Urothelium cell line (cell line): ENCODE results near the gene MCC.

Experiments
- DNase-seq: peaks from one replicate; pipeline ENCODE4 v3.0.0; 2011; ENCODE audit warnings: low spot score, mixed read lengths
- FAIRE-seq: peaks from 2 replicates; lab custom pipeline; 2011; peaks lifted over from hg19 to GRCh38; lab: Jason Lieb, UNC

MCC gene

GRCh38 chr5:113255105-113255504 is 233.1 kb downstream of the MCC start:
- DNase-seq (no peak), FAIRE-seq (no peak)

GRCh38 chr5:113253037-113253436 is 235.2 kb downstream of the MCC start:
- DNase-seq (no peak), FAIRE-seq (no peak)

GRCh38 chr5:113252066-113252465 is 236.2 kb downstream of the MCC start:
- FAIRE-seq (no peak), DNase-seq (no peak)

GRCh38 chr5:113250341-113250953 is 237.8 kb downstream of the MCC start:
- no peak for FAIRE-seq

GRCh38 chr5:113249206-113249605 is 239.0 kb downstream of the MCC start:
- DNase-seq (no peak), FAIRE-seq (no peak)

More at GRCh38 chr5:113250341-113250953, 237.8 kb downstream of the MCC start:
- DNase-seq: no peak

GRCh38 chr5:113246361-113246870 is 241.8 kb downstream of the MCC start:
- FAIRE-seq (no peak), DNase-seq (no peak)

- FAIRE-seq: no peak
Observed at GRCh38 chr5:113245427-113246225, 242.6 kb downstream of the MCC start.

GRCh38 chr5:113244966-113245365 is 243.3 kb downstream of the MCC start:
- DNase-seq: no peak
- no peak for FAIRE-seq

More at GRCh38 chr5:113245427-113246225, 242.6 kb downstream of the MCC start:
- no peak for DNase-seq

GRCh38 chr5:113243349-113243664 is 244.9 kb downstream of the MCC start:
- FAIRE-seq: no peak
- no peak for DNase-seq

GRCh38 chr5:113242481-113243348 is 245.5 kb downstream of the MCC start:
- no peak for DNase-seq
- no peak for FAIRE-seq

GRCh38 chr5:113240951-113241726 is 247.1 kb downstream of the MCC start:
- FAIRE-seq (no peak), DNase-seq (no peak)

- FAIRE-seq: no peak
- no peak for DNase-seq
Observed at GRCh38 chr5:113240032-113240431, 248.2 kb downstream of the MCC start.

- DNase-seq (no peak), FAIRE-seq (no peak)
Observed at GRCh38 chr5:113237893-113238292, 250.4 kb downstream of the MCC start.

GRCh38 chr5:113236536-113237288 is 251.5 kb downstream of the MCC start:
- no peak for FAIRE-seq
- no peak for DNase-seq

GRCh38 chr5:113235884-113236283 is 252.4 kb downstream of the MCC start:
- FAIRE-seq (no peak), DNase-seq (peak; percentile 13)

- no peak for FAIRE-seq
- DNase-seq: no peak
Observed at GRCh38 chr5:113234546-113234945, 253.7 kb downstream of the MCC start.

- FAIRE-seq (no peak), DNase-seq (no peak)
Observed at GRCh38 chr5:113233606-113234005, 254.6 kb downstream of the MCC start.

- DNase-seq (no peak), FAIRE-seq (no peak)
Observed at GRCh38 chr5:113232667-113233066, 255.6 kb downstream of the MCC start.

- DNase-seq (no peak), FAIRE-seq (no peak)
Observed at GRCh38 chr5:113232221-113232620, 256.0 kb downstream of the MCC start.

GRCh38 chr5:113231653-113232000 is 256.6 kb downstream of the MCC start:
- FAIRE-seq (no peak), DNase-seq (no peak)
